ENCODE measurements around the gene CACHD1. TPM values are rescaled to one million over a fixed set of nuclear protein-coding genes. Genes with fewer than 3 reads are reported as not detected.

Gene CACHD1
- total and polyA plus RNA-seq, 2 of the 8 experiments (the other 6 are each of a cell fraction or from before 2014, with no cell fraction given) = 22.2 to 42.5 TPM

- no peak for TF ChIP-seq SIN3A (conservative IDR thresholded peaks at IDR 0.05 in 1 of 2, IDR thresholded peaks at IDR 0.05 in 1 of 2; ENCODE audit: low read depth in 1 of 2, low read length in 2 of 2)
- TF ChIP-seq NANOG (IDR thresholded peaks at IDR 0.05; ENCODE audit: insufficient read depth, low read depth, low read length, poor library complexity, severe bottlenecking) = no peak
- TF ChIP-seq, protein P1, sequence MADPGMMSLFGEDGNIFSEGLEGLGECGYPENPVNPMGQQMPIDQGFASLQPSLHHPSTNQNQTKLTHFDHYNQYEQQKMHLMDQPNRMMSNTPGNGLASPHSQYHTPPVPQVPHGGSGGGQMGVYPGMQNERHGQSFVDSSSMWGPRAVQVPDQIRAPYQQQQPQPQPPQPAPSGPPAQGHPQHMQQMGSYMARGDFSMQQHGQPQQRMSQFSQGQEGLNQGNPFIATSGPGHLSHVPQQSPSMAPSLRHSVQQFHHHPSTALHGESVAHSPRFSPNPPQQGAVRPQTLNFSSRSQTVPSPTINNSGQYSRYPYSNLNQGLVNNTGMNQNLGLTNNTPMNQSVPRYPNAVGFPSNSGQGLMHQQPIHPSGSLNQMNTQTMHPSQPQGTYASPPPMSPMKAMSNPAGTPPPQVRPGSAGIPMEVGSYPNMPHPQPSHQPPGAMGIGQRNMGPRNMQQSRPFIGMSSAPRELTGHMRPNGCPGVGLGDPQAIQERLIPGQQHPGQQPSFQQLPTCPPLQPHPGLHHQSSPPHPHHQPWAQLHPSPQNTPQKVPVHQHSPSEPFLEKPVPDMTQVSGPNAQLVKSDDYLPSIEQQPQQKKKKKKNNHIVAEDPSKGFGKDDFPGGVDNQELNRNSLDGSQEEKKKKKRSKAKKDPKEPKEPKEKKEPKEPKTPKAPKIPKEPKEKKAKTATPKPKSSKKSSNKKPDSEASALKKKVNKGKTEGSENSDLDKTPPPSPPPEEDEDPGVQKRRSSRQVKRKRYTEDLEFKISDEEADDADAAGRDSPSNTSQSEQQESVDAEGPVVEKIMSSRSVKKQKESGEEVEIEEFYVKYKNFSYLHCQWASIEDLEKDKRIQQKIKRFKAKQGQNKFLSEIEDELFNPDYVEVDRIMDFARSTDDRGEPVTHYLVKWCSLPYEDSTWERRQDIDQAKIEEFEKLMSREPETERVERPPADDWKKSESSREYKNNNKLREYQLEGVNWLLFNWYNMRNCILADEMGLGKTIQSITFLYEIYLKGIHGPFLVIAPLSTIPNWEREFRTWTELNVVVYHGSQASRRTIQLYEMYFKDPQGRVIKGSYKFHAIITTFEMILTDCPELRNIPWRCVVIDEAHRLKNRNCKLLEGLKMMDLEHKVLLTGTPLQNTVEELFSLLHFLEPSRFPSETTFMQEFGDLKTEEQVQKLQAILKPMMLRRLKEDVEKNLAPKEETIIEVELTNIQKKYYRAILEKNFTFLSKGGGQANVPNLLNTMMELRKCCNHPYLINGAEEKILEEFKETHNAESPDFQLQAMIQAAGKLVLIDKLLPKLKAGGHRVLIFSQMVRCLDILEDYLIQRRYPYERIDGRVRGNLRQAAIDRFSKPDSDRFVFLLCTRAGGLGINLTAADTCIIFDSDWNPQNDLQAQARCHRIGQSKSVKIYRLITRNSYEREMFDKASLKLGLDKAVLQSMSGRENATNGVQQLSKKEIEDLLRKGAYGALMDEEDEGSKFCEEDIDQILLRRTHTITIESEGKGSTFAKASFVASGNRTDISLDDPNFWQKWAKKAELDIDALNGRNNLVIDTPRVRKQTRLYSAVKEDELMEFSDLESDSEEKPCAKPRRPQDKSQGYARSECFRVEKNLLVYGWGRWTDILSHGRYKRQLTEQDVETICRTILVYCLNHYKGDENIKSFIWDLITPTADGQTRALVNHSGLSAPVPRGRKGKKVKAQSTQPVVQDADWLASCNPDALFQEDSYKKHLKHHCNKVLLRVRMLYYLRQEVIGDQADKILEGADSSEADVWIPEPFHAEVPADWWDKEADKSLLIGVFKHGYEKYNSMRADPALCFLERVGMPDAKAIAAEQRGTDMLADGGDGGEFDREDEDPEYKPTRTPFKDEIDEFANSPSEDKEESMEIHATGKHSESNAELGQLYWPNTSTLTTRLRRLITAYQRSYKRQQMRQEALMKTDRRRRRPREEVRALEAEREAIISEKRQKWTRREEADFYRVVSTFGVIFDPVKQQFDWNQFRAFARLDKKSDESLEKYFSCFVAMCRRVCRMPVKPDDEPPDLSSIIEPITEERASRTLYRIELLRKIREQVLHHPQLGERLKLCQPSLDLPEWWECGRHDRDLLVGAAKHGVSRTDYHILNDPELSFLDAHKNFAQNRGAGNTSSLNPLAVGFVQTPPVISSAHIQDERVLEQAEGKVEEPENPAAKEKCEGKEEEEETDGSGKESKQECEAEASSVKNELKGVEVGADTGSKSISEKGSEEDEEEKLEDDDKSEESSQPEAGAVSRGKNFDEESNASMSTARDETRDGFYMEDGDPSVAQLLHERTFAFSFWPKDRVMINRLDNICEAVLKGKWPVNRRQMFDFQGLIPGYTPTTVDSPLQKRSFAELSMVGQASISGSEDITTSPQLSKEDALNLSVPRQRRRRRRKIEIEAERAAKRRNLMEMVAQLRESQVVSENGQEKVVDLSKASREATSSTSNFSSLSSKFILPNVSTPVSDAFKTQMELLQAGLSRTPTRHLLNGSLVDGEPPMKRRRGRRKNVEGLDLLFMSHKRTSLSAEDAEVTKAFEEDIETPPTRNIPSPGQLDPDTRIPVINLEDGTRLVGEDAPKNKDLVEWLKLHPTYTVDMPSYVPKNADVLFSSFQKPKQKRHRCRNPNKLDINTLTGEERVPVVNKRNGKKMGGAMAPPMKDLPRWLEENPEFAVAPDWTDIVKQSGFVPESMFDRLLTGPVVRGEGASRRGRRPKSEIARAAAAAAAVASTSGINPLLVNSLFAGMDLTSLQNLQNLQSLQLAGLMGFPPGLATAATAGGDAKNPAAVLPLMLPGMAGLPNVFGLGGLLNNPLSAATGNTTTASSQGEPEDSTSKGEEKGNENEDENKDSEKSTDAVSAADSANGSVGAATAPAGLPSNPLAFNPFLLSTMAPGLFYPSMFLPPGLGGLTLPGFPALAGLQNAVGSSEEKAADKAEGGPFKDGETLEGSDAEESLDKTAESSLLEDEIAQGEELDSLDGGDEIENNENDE (IDR thresholded peaks at IDR 0.05; ENCODE audit: insufficient replicate concordance, low read length) = no peak
These were observed 138.7 kb downstream of the CACHD1 start (continued) for GRCh38 chr1:64608651-64609048.

All from H1 (cell line).